ENCODE measurements around the gene DAAM1.

DAAM1 gene

GRCh38 chr14:59346329-59346728 lies 157.9 kb downstream of the DAAM1 start:
- Mint-ChIP-seq H3K4me1 (peaks cover 46% of the 10 kb centered on the region), H3K9me3 (no peaks in the 10 kb centered on the region), H3K27ac (no peak overlapping the region), H3K4me3 (no peak overlapping the region), H3K27me3 (ENCODE audit: low read depth, poor library complexity) (no peaks in the 10 kb centered on the region), H3K36me3 (ENCODE audit: low read depth) (peaks cover 25% of the 10 kb centered on the region)
- no peak for DNase-seq
- TF ChIP-seq CTCF (IDR thresholded peaks at IDR 0.05): no peak

GRCh38 chr14:59346796-59347510 lies 158.5 kb downstream of the DAAM1 start:
- no peak overlapping the region for H3K27ac Mint-ChIP-seq
- H3K27me3 Mint-ChIP-seq (ENCODE audit: low read depth, poor library complexity): no peaks in the 10 kb centered on the region
- peaks cover 25% of the 10 kb centered on the region for H3K36me3 Mint-ChIP-seq (ENCODE audit: low read depth)

GRCh38 chr14:59347511-59347900 lies 159.0 kb downstream of the DAAM1 start:
- DNase-seq: no peak
- peaks cover 35% of the 10 kb centered on the region for H3K4me1 Mint-ChIP-seq
- H3K27me3 Mint-ChIP-seq (ENCODE audit: low read depth, poor library complexity): no peaks in the 10 kb centered on the region
- TF ChIP-seq CTCF (IDR thresholded peaks at IDR 0.05): no peak
- H3K36me3 Mint-ChIP-seq (ENCODE audit: low read depth): peaks cover 25% of the 10 kb centered on the region
- no peaks in the 10 kb centered on the region for H3K9me3 Mint-ChIP-seq
- no peak overlapping the region for H3K27ac Mint-ChIP-seq
- no peak overlapping the region for H3K4me3 Mint-ChIP-seq

More at GRCh38 chr14:59346796-59347510, 158.5 kb downstream of the DAAM1 start:
- Mint-ChIP-seq H3K4me1 (peaks cover 41% of the 10 kb centered on the region), H3K9me3 (no peaks in the 10 kb centered on the region), H3K4me3 (no peak overlapping the region)
- no peak for TF ChIP-seq CTCF (IDR thresholded peaks at IDR 0.05)
- no peak for DNase-seq

GRCh38 chr14:59347915-59348314 lies 159.4 kb downstream of the DAAM1 start:
- Mint-ChIP-seq H3K9me3 (no peaks in the 10 kb centered on the region), H3K4me3 (no peak overlapping the region), H3K27me3 (ENCODE audit: low read depth, poor library complexity) (no peaks in the 10 kb centered on the region), H3K36me3 (ENCODE audit: low read depth) (peaks cover 25% of the 10 kb centered on the region), H3K27ac (no peak overlapping the region), H3K4me1 (peaks cover 31% of the 10 kb centered on the region)
- no peak for TF ChIP-seq CTCF (IDR thresholded peaks at IDR 0.05)
- no peak for DNase-seq

GRCh38 chr14:59349258-59349701 lies 160.8 kb downstream of the DAAM1 start:
- no peak for TF ChIP-seq CTCF (IDR thresholded peaks at IDR 0.05)
- H3K27ac Mint-ChIP-seq: no peak overlapping the region
- no peak overlapping the region for H3K4me3 Mint-ChIP-seq
- no peak for DNase-seq
- peaks cover 39% of the 10 kb centered on the region for H3K36me3 Mint-ChIP-seq (ENCODE audit: low read depth)
- H3K4me1 Mint-ChIP-seq: peaks cover 22% of the 10 kb centered on the region
- no peaks in the 10 kb centered on the region for H3K9me3 Mint-ChIP-seq
- no peaks in the 10 kb centered on the region for H3K27me3 Mint-ChIP-seq (ENCODE audit: low read depth, poor library complexity)

GRCh38 chr14:59352961-59353360 lies 164.5 kb downstream of the DAAM1 start:
- H3K36me3 Mint-ChIP-seq (ENCODE audit: low read depth): peaks cover 50% of the 10 kb centered on the region
- DNase-seq: no peak
- TF ChIP-seq CTCF (IDR thresholded peaks at IDR 0.05): no peak
- H3K9me3 Mint-ChIP-seq: no peaks in the 10 kb centered on the region
- peak overlapping the region; percentile 27 for H3K27ac Mint-ChIP-seq
- H3K4me1 Mint-ChIP-seq: peaks cover 5% of the 10 kb centered on the region
- H3K27me3 Mint-ChIP-seq (ENCODE audit: low read depth, poor library complexity): no peaks in the 10 kb centered on the region
- H3K4me3 Mint-ChIP-seq: no peak overlapping the region
